ENCODE results near the gene CLCN7. TPM values are rescaled to one million over a fixed set of nuclear protein-coding genes. Genes with fewer than 3 reads are reported as not detected.

Gene CLCN7
- total RNA-seq, 1 experiment from 2014 or later, result 70.0 TPM

GRCh38 chr16:1425616-1426370 lies 49.0 kb downstream of the CLCN7 start:
- no peak overlapping the region for H3K27ac ChIP-seq (ENCODE audit: insufficient read length, low read depth, low read length)
- H3K23ac ChIP-seq (ENCODE audit: insufficient read length, low read depth, low read length), result no peak overlapping the region
- no peaks in the 10 kb centered on the region for H3K27me3 ChIP-seq (ENCODE audit: insufficient read depth, low read length)
- no peaks in the 10 kb centered on the region for H3K79me2 ChIP-seq (ENCODE audit: insufficient read depth, low read length)
- H2BK12ac ChIP-seq (ENCODE audit: insufficient read length, low read depth, low read length), result no peak overlapping the region
- Mint-ChIP-seq H3K9me3 (peaks cover 6 to 10% of the 10 kb centered on the region in 2 experiments; a peak in 4 of 5 replicates), H3K36me3 (ENCODE audit: insufficient read depth in 1 of 3, low read depth in 3 of 3) (peaks cover 0 to 6% (median 0%) of the 10 kb centered on the region in 3 experiments; a peak in 2 of 7 replicates), H3K27ac (no peak overlapping the region), H3K4me1 (peaks cover 0 to 4% of the 10 kb centered on the region in 2 experiments; a peak in 2 of 4 replicates), H3K4me3 (no peak overlapping the region), H3K27me3 (ENCODE audit: low read depth) (no peaks in the 10 kb centered on the region; the same call in 1 of the 2 replicates)
- H3K9me3 ChIP-seq (ENCODE audit: control insufficient read depth, low read depth, low read length), result no peaks in the 10 kb centered on the region
- no peak overlapping the region for H3T11ph ChIP-seq (ENCODE audit: low read length)
- H2BK15ac ChIP-seq (ENCODE audit: low read depth, low read length), result no peak overlapping the region
- no peak overlapping the region for H3K9ac ChIP-seq (ENCODE audit: extremely low read depth, insufficient read length, low read length)
- no peak overlapping the region for H4K5ac ChIP-seq (ENCODE audit: insufficient read length, low read depth, low read length)
- H2BK5ac ChIP-seq (ENCODE audit: insufficient read length, low read length), result no peak overlapping the region
- peak overlapping the region; percentile 15 for H3K18ac ChIP-seq (ENCODE audit: insufficient read length, low read depth, low read length)
- H3K14ac ChIP-seq (ENCODE audit: insufficient read depth, low read length), result no peak overlapping the region; the same call in 1 of the 2 replicates
- peaks cover 6% of the 10 kb centered on the region for H3K23me2 ChIP-seq (ENCODE audit: insufficient read length, low read depth, low read length, poor library complexity, severe bottlenecking)
- no CpG with 5 or more reads among the region's 16 CpGs for WGBS (ENCODE audit: extremely low coverage, insufficient read length, low lambda C conversion rate)
- H3K4me1 ChIP-seq (ENCODE audit: insufficient read depth, low read length), result no peaks in the 10 kb centered on the region
- no peak overlapping the region for H3K56ac ChIP-seq (ENCODE audit: insufficient read length, low read depth, low read length)
- peak overlapping the region; percentile 55; the same call in 1 of the 2 replicates for H3K4ac ChIP-seq (ENCODE audit: low read depth, low read length)
- H3K4me2 ChIP-seq (ENCODE audit: insufficient read depth, insufficient read length, low read length), result no peak overlapping the region
- H2AK5ac ChIP-seq (ENCODE audit: insufficient read length, low read length), result no peak overlapping the region
- H3K79me1 ChIP-seq (ENCODE audit: insufficient read depth, low read depth, low read length, poor library complexity, severe bottlenecking), result no peaks in the 10 kb centered on the region
- no peaks in the 10 kb centered on the region for H4K20me1 ChIP-seq (ENCODE audit: control insufficient read depth, insufficient read depth, insufficient read length)
- H4K8ac ChIP-seq (replicated peaks; ENCODE audit: insufficient read length, low read depth, low read length), result no peak overlapping the region
- TF ChIP-seq CTCF (conservative IDR thresholded peaks at IDR 0.05), result no peak
- no peak overlapping the region for H2AFZ ChIP-seq (ENCODE audit: low read length)
- H4K91ac ChIP-seq (ENCODE audit: insufficient read length, low read depth, low read length), result no peak overlapping the region
- no peak for DNase-seq
- H2BK20ac ChIP-seq (ENCODE audit: low read depth, low read length, poor library complexity, severe bottlenecking), result no peak overlapping the region
- H2BK120ac ChIP-seq (ENCODE audit: low read depth, low read length, poor library complexity, severe bottlenecking), result no peak overlapping the region
